Measurements from ENCODE around the gene DEDD2. TPM values are rescaled to one million over a fixed set of nuclear protein-coding genes. Genes with fewer than 3 reads are reported as not detected.
A peak's percentile ranks its signal among the peaks of the same experiment; 100 is the strongest.

Gene DEDD2
- total RNA-seq, 1 donor from 2014 or later: 26.1 TPM

GRCh38 chr19:42242512-42243409 lies 25.3 kb upstream of the DEDD2 start, which contains the start of gene GSK3A:
Gene GSK3A (minus strand): TSS chr19:42242602. CDS start chr19:42242465, 137 bp downstream.
- no peak for TF ChIP-seq CTCF (IDR thresholded peaks at IDR 0.05)
- no peaks in the 10 kb centered on the region for H3K27me3 Mint-ChIP-seq
- DNase-seq (peak; percentile 96), ATAC-seq (ENCODE audit: low read depth) (peak; percentile 73)
- H3K36me3 Mint-ChIP-seq (ENCODE audit: low read depth): peaks cover 33% of the 10 kb centered on the region
- ChIA-PET POLR2A (interaction anchor here (0.5 to 7.2 kb wide), 26 partner anchors 9 to 383 kb away, joined by 3 to 68 read pairs (median 6); partner anchors contain the start of genes CIC, DEDD2, ERF and MEGF8), CTCF (interaction anchor here (1.8 to 4.0 kb wide), 4 partner anchors 25 to 134 kb away, joined by 4 to 26 read pairs (median 10); partner anchors contain the start of genes DEDD2 and POU2F2)
- peaks cover 56% of the 10 kb centered on the region for H3K4me1 Mint-ChIP-seq
- H3K9me3 Mint-ChIP-seq: no peaks in the 10 kb centered on the region
- peak within 1 kb of the TSS; percentile 99 for H3K27ac Mint-ChIP-seq
- intact Hi-C loops (cut with micrococcal nuclease): loop anchor here (1.0 to 2.0 kb wide), 10 partner anchors 25 to 181 kb away; partner anchors contain the start of genes DEDD2, MEGF8, PAFAH1B3 and PRR19
- H3K4me3 Mint-ChIP-seq: peak within 1 kb of the TSS; percentile 99

- TF ChIP-seq CTCF (IDR thresholded peaks at IDR 0.05): no peak
- no peak for DNase-seq
- intact Hi-C loops (cut with micrococcal nuclease): loop anchor here (1.0 to 2.0 kb wide), 9 partner anchors 25 to 181 kb away; partner anchors contain the start of genes DEDD2, MEGF8, PAFAH1B3 and PRR19
- Mint-ChIP-seq H3K36me3 (ENCODE audit: low read depth) (peaks cover 36% of the 10 kb centered on the region), H3K27ac (peak overlapping the region; percentile 79), H3K9me3 (no peaks in the 10 kb centered on the region), H3K4me3 (peak overlapping the region; percentile 86), H3K4me1 (peaks cover 56% of the 10 kb centered on the region), H3K27me3 (no peaks in the 10 kb centered on the region)
- CTCF ChIA-PET: interaction anchor here (1.4 to 4.0 kb wide), 4 partner anchors 21 to 109 kb away, joined by 3 to 26 read pairs (median 8); partner anchors contain the start of genes DEDD2, POU2F2 and ZNF526
- POLR2A ChIA-PET: interaction anchor here (0.6 to 7.2 kb wide), 19 partner anchors 8 to 382 kb away, joined by 3 to 68 read pairs (median 8); partner anchors contain the start of genes CIC, DEDD2, MEGF8 and RPS19
- ATAC-seq (ENCODE audit: low read depth): no peak
Observed at GRCh38 chr19:42242069-42242511, 24.6 kb upstream of the DEDD2 start.

- intact Hi-C loops (cut with micrococcal nuclease): no loop called here
- Mint-ChIP-seq H3K9me3 (no peaks in the 10 kb centered on the region), H3K4me3 (peak overlapping the region; percentile 86), H3K36me3 (ENCODE audit: low read depth) (peaks cover 43% of the 10 kb centered on the region), H3K27me3 (no peaks in the 10 kb centered on the region), H3K27ac (no peak overlapping the region), H3K4me1 (peaks cover 50% of the 10 kb centered on the region)
- ChIA-PET CTCF (interaction anchor here (1.4 to 4.0 kb wide), 2 partner anchors 21 to 38 kb away, joined by 3 to 26 read pairs; partner anchors contain the start of gene ZNF526), POLR2A (interaction anchor here (0.8 to 7.2 kb wide), 6 partner anchors 21 to 118 kb away, joined by 3 to 68 read pairs (median 16); partner anchors contain the start of gene DEDD2)
- TF ChIP-seq CTCF (IDR thresholded peaks at IDR 0.05): no peak
- no peak for ATAC-seq (ENCODE audit: low read depth)
- DNase-seq: no peak
Observed at GRCh38 chr19:42241279-42241678, 23.8 kb upstream of the DEDD2 start.

GRCh38 chr19:42239544-42240220 lies 22.2 kb upstream of the DEDD2 start:
- no peak overlapping the region for H3K27ac Mint-ChIP-seq
- intact Hi-C loops (cut with micrococcal nuclease): no loop called here
- H3K27me3 Mint-ChIP-seq: no peaks in the 10 kb centered on the region
- peaks cover 58% of the 10 kb centered on the region for H3K36me3 Mint-ChIP-seq (ENCODE audit: low read depth)
- H3K4me3 Mint-ChIP-seq: no peak overlapping the region
- ChIA-PET POLR2A (interaction anchor here (0.5 to 1.9 kb wide), 3 partner anchors 20 to 151 kb away, joined by 3 to 17 read pairs (median 8); partner anchors contain the start of genes DEDD2 and ZNF526), CTCF (interaction anchor here (1.2 kb wide), 1 partner anchor 40 kb away, joined by 3 read pairs; no protein-coding TSS in a partner anchor)
- H3K9me3 Mint-ChIP-seq: no peaks in the 10 kb centered on the region
- DNase-seq (no peak), ATAC-seq (ENCODE audit: low read depth) (no peak)
- peaks cover 42% of the 10 kb centered on the region for H3K4me1 Mint-ChIP-seq
- no peak for TF ChIP-seq CTCF (IDR thresholded peaks at IDR 0.05)

All from activated B cell treated with CpG ODN at 0.5 μM for 24 hours (primary cell).